ENCODE measurements around the gene NTN3.

- no peak for TF ChIP-seq POLR2A (IDR thresholded peaks at IDR 0.05)
- TF ChIP-seq CTCF (IDR thresholded peaks at IDR 0.05), result no peak
These were observed 38.1 kb upstream of the NTN3 start for GRCh38 chr16:2432801-2433505.
